GM23338 (cell line): ENCODE results near the gene TOM1L2. TPM values are rescaled to one million over a fixed set of nuclear protein-coding genes. Genes with fewer than 3 reads are reported as not detected.

Experiments used
- ATAC-seq: fragments of 200-7000 bp; cut with Tn5 transposase; 3 replicates; pipeline ENCODE4 v1.9.1; 2020
- DNase-seq: peaks from one replicate; pipeline ENCODE4 v3.0.0-alpha.2; 2015; ENCODE audit warnings: low spot score
- H2AFZ ChIP-seq: fragments of 200-600 bp; sonication (generic); 2 replicates; pipeline ENCODE4 v1.8.0; 2016; ENCODE audit warnings: antibody characterized with exemption, mild to moderate bottlenecking, moderate library complexity
- H3F3A ChIP-seq: fragments of 200-600 bp; sonication (generic); replicated peaks from 2 replicates; pipeline ENCODE4 v1.8.0; 2017; ENCODE audit warnings: antibody characterized with exemption, mixed run types, low read depth
- H3K27ac ChIP-seq: fragments of 200-600 bp; sonication (generic); 2 replicates; pipeline ENCODE4 v1.6.1; 2016; ENCODE audit warnings: low read depth
- H3K27me3 ChIP-seq: fragments of 200-600 bp; sonication (generic); 2 replicates; pipeline ENCODE4 v1.8.0; 2016; ENCODE audit warnings: mild to moderate bottlenecking, mixed run types, moderate library complexity; ENCODE audit not compliant: insufficient read depth
- H3K36me3 ChIP-seq: fragments of 200-600 bp; sonication (generic); 2 replicates; pipeline ENCODE4 v1.8.0; 2016; ENCODE audit warnings: mild to moderate bottlenecking; ENCODE audit not compliant: insufficient read depth
- H3K4me1 ChIP-seq: fragments of 200-600 bp; sonication (generic); 2 replicates; pipeline ENCODE4 v1.8.0; 2016; ENCODE audit warnings: mild to moderate bottlenecking, moderate library complexity; ENCODE audit not compliant: insufficient read depth
- H3K4me2 ChIP-seq: fragments of 200-600 bp; sonication (generic); 2 replicates; pipeline ENCODE4 v1.7.1; 2017; ENCODE audit warnings: mixed run types
- H3K4me3 ChIP-seq: fragments of 200-600 bp; sonication (generic); 2 replicates; pipeline ENCODE4 v1.6.1; 2016; ENCODE audit warnings: mixed run types
- H3K79me2 ChIP-seq: fragments of 200-600 bp; sonication (generic); replicated peaks from 2 replicates; pipeline ENCODE4 v1.8.0; 2017; ENCODE audit warnings: mild to moderate bottlenecking; ENCODE audit not compliant: insufficient read depth
- H3K9me2 ChIP-seq: fragments of 200-600 bp; sonication (generic); 2 replicates; pipeline ENCODE4 v1.8.0; 2017; ENCODE audit not compliant: insufficient read depth
- H4K20me1 ChIP-seq: fragments of 200-600 bp; sonication (generic); replicated peaks from 2 replicates; pipeline ENCODE4 v1.8.0; 2017; ENCODE audit warnings: mild to moderate bottlenecking; ENCODE audit not compliant: insufficient read depth
- H3K27ac Mint-ChIP-seq: 2 replicates; pipeline ENCODE4 v1.8.0; 2020; ENCODE audit warnings: inconsistent platforms, mild to moderate bottlenecking, moderate library complexity, mixed read lengths
- H3K27me3 Mint-ChIP-seq: 3 replicates; pipeline ENCODE4 v1.8.0; 2022; ENCODE audit warnings: low read depth, mild to moderate bottlenecking, moderate library complexity, mixed read lengths, inconsistent platforms; ENCODE audit not compliant: insufficient read depth, poor library complexity
- H3K36me3 Mint-ChIP-seq: 3 replicates; pipeline ENCODE4 v1.8.0; 2021; ENCODE audit warnings: low read depth, mild to moderate bottlenecking, inconsistent platforms, moderate library complexity, mixed read lengths
- H3K4me1 Mint-ChIP-seq: 3 replicates; pipeline ENCODE4 v1.8.0; 2020; ENCODE audit warnings: mild to moderate bottlenecking, inconsistent platforms, mixed read lengths
- H3K4me3 Mint-ChIP-seq: 3 replicates; pipeline ENCODE4 v1.8.0; 2021; ENCODE audit warnings: moderate library complexity, mild to moderate bottlenecking, inconsistent platforms, mixed read lengths
- H3K9me3 Mint-ChIP-seq: 3 replicates; pipeline ENCODE4 v1.8.0; 2020; ENCODE audit warnings: moderate library complexity, mild to moderate bottlenecking, inconsistent platforms, mixed read lengths
- CREB1 ChIP-seq: fragments of 250-450 bp; sonication (Bioruptor Pico); IDR thresholded peaks from 2 replicates; pipeline ENCODE4 v1.5.0; 2020; ENCODE audit warnings: low read depth, mild to moderate bottlenecking, moderate library complexity
- CTCF ChIP-seq, 2 experiments: fragments of 200-600 bp in 1 of 2; sonication (generic) in 1 of 2; conservative IDR thresholded peaks; 2 replicates each; pipeline versions ENCODE4 v1.5.1 to v1.6.1; 2016 to 2017; ENCODE audit warnings: antibody characterized with exemption in 2 of 2, low read depth in 2 of 2, mild to moderate bottlenecking in 2 of 2, moderate library complexity in 1 of 2
- ETS1 ChIP-seq: IDR thresholded peaks from 2 replicates; pipeline ENCODE4 v1.6.1; 2016; ENCODE audit warnings: antibody characterized with exemption
- EZH2 ChIP-seq: fragments of 200-600 bp; sonication (generic); IDR thresholded peaks from one replicate; pipeline ENCODE4 v1.8.0; 2017; ENCODE audit warnings: antibody characterized with exemption, mild to moderate bottlenecking, low read depth; ENCODE audit not compliant: unreplicated experiment
- EZH2phosphoT487 ChIP-seq: fragments of 200-600 bp; sonication (generic); IDR thresholded peaks from one replicate; pipeline ENCODE4 v1.8.1; 2018; ENCODE audit warnings: antibody characterized with exemption; ENCODE audit not compliant: unreplicated experiment
- JUNB ChIP-seq: IDR thresholded peaks from one replicate; pipeline ENCODE4 v1.6.1; 2016; ENCODE audit warnings: antibody characterized with exemption; ENCODE audit not compliant: unreplicated experiment
- POLR2AphosphoS5 ChIP-seq: IDR thresholded peaks from 2 replicates; pipeline ENCODE4 v1.6.1; 2016; ENCODE audit warnings: antibody characterized with exemption, low read depth
- STAT1 ChIP-seq: IDR thresholded peaks from one replicate; pipeline ENCODE4 v1.6.1; 2016; ENCODE audit warnings: antibody characterized with exemption; ENCODE audit not compliant: unreplicated experiment
- ZNF331 ChIP-seq: fragments of 250-450 bp; sonication (Bioruptor Pico); IDR thresholded peaks from 2 replicates; pipeline ENCODE4 v1.5.0; 2020; ENCODE audit warnings: low read depth, mild to moderate bottlenecking, moderate library complexity
- polyA plus RNA-seq: library from polyadenylated mRNA; unstranded; fragments of >200 nt; fragmentation: Nextera tagmentation; extraction: Ambion mirVana; gene quantifications from 2 replicates; pipeline ENCODE4 v1.2.1, GENCODE V29; 2016
- total RNA-seq: library from RNA; depleted of rRNA; stranded (reverse); fragments of >200 nt; shearing (Covaris generic); gene quantifications from 2 replicates; pipeline ENCODE4 v1.2.3, GENCODE V29; 2014

The TOM1L2 gene
- total and polyA plus RNA-seq, 2 experiments from 2014 or later = 3.3 TPM

DNA sequence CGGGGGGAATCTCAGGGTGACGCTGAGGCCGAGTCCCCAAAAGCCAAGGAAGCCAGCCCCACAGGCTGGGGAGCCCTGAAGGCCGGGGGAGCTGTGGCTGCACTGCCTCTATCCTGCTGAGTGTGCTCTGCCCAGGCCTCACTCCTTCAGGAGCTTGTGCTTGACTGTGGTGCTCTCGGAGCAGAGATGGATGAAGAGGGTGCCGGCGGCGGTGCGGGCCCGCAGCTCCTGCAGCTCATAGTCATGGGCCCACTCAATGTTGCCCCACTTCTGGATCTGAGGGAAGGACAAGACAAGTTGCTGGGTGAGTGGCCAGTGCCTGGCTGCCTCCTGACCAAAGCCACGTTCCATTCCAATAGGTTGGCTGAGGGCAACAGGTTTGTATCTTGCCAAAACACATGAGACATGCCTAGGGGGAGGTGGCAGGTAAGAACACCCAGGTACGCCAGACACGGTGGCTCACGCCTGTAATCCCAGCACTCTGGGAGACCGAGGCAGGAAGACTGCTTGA lies 46.3 kb upstream of the TOM1L2 start (continued):
- no peak for TF ChIP-seq JUNB
- no peak for TF ChIP-seq ZNF331 (CRISPR knock-in tag)
- TF ChIP-seq EZH2phosphoT487 = no peak
- no peak for TF ChIP-seq CTCF (conservative IDR thresholded peaks at IDR 0.05; ENCODE audit: low read depth in 2 of 2)
- TF ChIP-seq ETS1 = no peak
- no peak for TF ChIP-seq EZH2

- H3K4me3 Mint-ChIP-seq = no peak overlapping the region
- no peaks in the 10 kb centered on the region for H3K27me3 ChIP-seq
- H3K9me2 ChIP-seq = no peaks in the 10 kb centered on the region
- H3K4me1 Mint-ChIP-seq = peaks cover 3% of the 10 kb centered on the region; the same call in 2 of the 3 replicates
- H3K4me2 ChIP-seq = no peak overlapping the region
- no peak overlapping the region for H3K4me3 ChIP-seq
- H3K4me1 ChIP-seq = 0 out of 2 replicates have a peak, but pooled peaks cover 5% of the 10 kb centered on the region
- peaks cover 3% of the 10 kb centered on the region for H3K27me3 Mint-ChIP-seq
- no peak for ATAC-seq
- DNase-seq = no peak
- no peaks in the 10 kb centered on the region for H3K9me3 Mint-ChIP-seq
- H3K27ac Mint-ChIP-seq = no peak overlapping the region
- no peak for TF ChIP-seq POLR2AphosphoS5
- TF ChIP-seq EZH2 = no peak
- no peak overlapping the region for H3K27ac ChIP-seq
- H3K36me3 Mint-ChIP-seq = no peaks in the 10 kb centered on the region; the same call in 2 of the 3 replicates
- no peaks in the 10 kb centered on the region for H3F3A ChIP-seq
- no peak overlapping the region for H2AFZ ChIP-seq
- H3K79me2 ChIP-seq = no peaks in the 10 kb centered on the region
- H3K36me3 ChIP-seq = no peaks in the 10 kb centered on the region
- H4K20me1 ChIP-seq = no peaks in the 10 kb centered on the region
These were observed 45.8 kb upstream of the TOM1L2 start for GRCh38 chr17:18017958-18018357.

GRCh38 chr17:18016426-18016825 lies 44.2 kb upstream of the TOM1L2 start:
- no peak overlapping the region for H3K27ac Mint-ChIP-seq
- no peaks in the 10 kb centered on the region; the same call in 2 of the 3 replicates for H3K36me3 Mint-ChIP-seq
- no peaks in the 10 kb centered on the region for H3K36me3 ChIP-seq
- TF ChIP-seq POLR2AphosphoS5 = no peak
- TF ChIP-seq CREB1 (CRISPR knock-in tag) = no peak
- no peak for TF ChIP-seq JUNB
- no peak for TF ChIP-seq STAT1
- no peak for TF ChIP-seq ETS1

More at GRCh38 chr17:18016426-18016825, 44.2 kb upstream of the TOM1L2 start:
- H3K4me2 ChIP-seq = no peak overlapping the region
- H2AFZ ChIP-seq = no peak overlapping the region
- H3K9me3 Mint-ChIP-seq = no peaks in the 10 kb centered on the region
- DNase-seq (no peak), ATAC-seq (no peak)
- peaks cover 5% of the 10 kb centered on the region; the same call in 1 of the 2 replicates for H4K20me1 ChIP-seq
- H3K9me2 ChIP-seq = no peaks in the 10 kb centered on the region
- H3K79me2 ChIP-seq = no peaks in the 10 kb centered on the region
- H3F3A ChIP-seq = no peaks in the 10 kb centered on the region
- no peak overlapping the region for H3K4me3 ChIP-seq
- H3K4me1 ChIP-seq = 0 out of 2 replicates have a peak, but pooled peaks cover 5% of the 10 kb centered on the region
- peaks cover 3% of the 10 kb centered on the region for H3K27me3 Mint-ChIP-seq
- H3K4me3 Mint-ChIP-seq = no peak overlapping the region
- H3K27ac ChIP-seq = no peak overlapping the region
- H3K27me3 ChIP-seq = no peaks in the 10 kb centered on the region
- H3K4me1 Mint-ChIP-seq = peaks cover 3% of the 10 kb centered on the region; the same call in 2 of the 3 replicates
